ENCODE results near the gene VBP1.
A peak's percentile ranks its signal among the peaks of the same experiment; 100 is the strongest.
"Not testable (repeated sequence)": the region's sequence is repeated elsewhere in the genome, so short reads cannot be mapped to it uniquely, and the experiment has no call there.

Gene VBP1

GRCh38 chrX:155263854-155264628 is 47.8 kb downstream of the VBP1 start, which contains the start of gene RAB39B:
RAB39B (minus strand) TSS chrX:155264491; CDS start chrX:155264288, 203 bp downstream.
- peak; percentile 36 to 48 for DNase-seq (ENCODE audit: low read depth in 2 of 2)

- DNase-seq (ENCODE audit: low read depth in 2 of 2): no peak
These were observed 50.2 kb downstream of the VBP1 start for GRCh38 chrX:155266439-155266838.

- DNase-seq (ENCODE audit: low read depth in 2 of 2): not testable (repeated sequence)
These were observed 51.7 kb downstream of the VBP1 start for GRCh38 chrX:155267995-155268394.

DNA sequence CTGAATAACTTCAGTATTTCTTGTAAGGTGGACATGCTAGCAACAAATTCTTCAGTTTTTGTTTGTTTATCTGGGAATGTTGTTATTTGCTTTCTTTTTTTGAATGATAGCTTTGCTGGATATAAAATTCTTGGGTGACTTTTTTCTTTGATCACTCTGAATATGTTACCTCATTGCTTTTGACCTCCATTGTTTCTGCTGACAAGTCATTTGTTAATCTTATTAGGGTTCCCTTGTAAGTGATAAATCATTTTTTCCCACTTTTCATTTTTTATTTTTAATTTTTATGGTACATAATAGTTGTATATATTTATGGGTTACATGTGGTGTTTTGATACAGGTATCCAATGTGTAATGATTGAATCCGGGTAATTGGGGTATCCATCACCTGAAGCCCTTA is 54.7 kb downstream of the VBP1 start:
- DNase-seq (ENCODE audit: low read depth in 2 of 2): no peak

DNA sequence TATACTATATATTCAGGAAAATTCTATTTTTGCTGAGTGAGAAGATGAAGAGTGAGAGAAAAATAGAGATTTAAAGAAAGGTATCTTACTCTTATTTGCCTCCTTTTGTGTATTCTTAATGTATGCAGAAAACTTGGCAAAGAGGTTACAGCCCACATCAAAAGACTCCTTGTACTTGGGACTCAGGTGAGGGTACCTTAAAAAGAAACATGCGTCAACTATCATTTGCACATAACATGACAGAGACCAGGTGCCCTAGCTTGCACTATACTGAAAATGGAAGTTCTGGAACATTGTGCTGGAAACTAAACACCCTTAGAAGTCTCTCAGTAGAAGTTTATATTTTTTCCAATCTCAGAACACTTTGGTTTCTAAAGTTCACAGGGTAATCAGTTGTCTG is 63.6 kb downstream of the VBP1 start:
- DNase-seq (ENCODE audit: low read depth in 2 of 2): no peak
